Tibial artery (tissue), 4 donors: ENCODE measurements around the gene ARHGEF3.

Experiments
- DNase-seq, 2 donors: peaks; one replicate each; pipeline ENCODE4 v3.0.0-alpha.2; 2019
- H3K27ac ChIP-seq, 2 donors: fragments of 200-600 bp; sonication (generic) in 1 of 2; 1 replicate in 1 of 2; 2 replicates in 1 of 2; pipeline ENCODE4 v1.5.1; 2018 to 2019; ENCODE audit warnings: mild to moderate bottlenecking in 1 of 2
- H3K27me3 ChIP-seq, 2 donors: fragments of 200-600 bp; sonication (generic) in 1 of 2; one replicate each; pipeline versions ENCODE4 v1.5.1 to v1.6.0; 2016 to 2019
- H3K36me3 ChIP-seq, 3 donors: fragments of 200-600 bp; sonication (generic) in 2 of 3; one replicate each; pipeline ENCODE4 v1.5.1; 2016 to 2019; ENCODE audit warnings: mild to moderate bottlenecking in 2 of 3
- H3K4me1 ChIP-seq, 4 donors: fragments of 200-600 bp; sonication (generic) in 2 of 4; 1 replicate in 3 of 4; 2 replicates in 1 of 4; pipeline ENCODE4 v1.5.1; 2016 to 2019
- H3K4me3 ChIP-seq, 2 donors: fragments of 200-600 bp; sonication (generic) in 1 of 2; 1 replicate in 1 of 2; 2 replicates in 1 of 2; pipeline ENCODE4 v1.5.1; 2018 to 2019; ENCODE audit warnings: mild to moderate bottlenecking in 2 of 2
- H3K9me3 ChIP-seq, 3 donors: fragments of 200-600 bp; sonication (generic) in 1 of 3; one replicate each; pipeline ENCODE4 v1.5.1; 2016 to 2019
- CTCF ChIP-seq, 2 experiments: fragments of 200-600 bp in 1 of 2; fragments of 450-650 bp in 1 of 2; IDR thresholded peaks; one replicate each; pipeline ENCODE4 v1.5.1; 2017 to 2019; ENCODE audit warnings: antibody characterized with exemption in 2 of 2, mild to moderate bottlenecking in 1 of 2, moderate library complexity in 1 of 2
- intact Hi-C: fragments of 100-400 bp; cut with DNase I; formaldehyde crosslinking; loops from one replicate; pipeline ENCODE4 v1.15.0; 2023; ENCODE audit warnings: low total_unique reads

The ARHGEF3 gene

GRCh38 chr3:56748663-56749231, 53.0 kb downstream of the ARHGEF3 start:
- Histone ChIP-seq H3K27ac (peak overlapping the region; percentile 34 to 50), H3K4me3 (no peak overlapping the region), H3K9me3 (no peaks in the 10 kb centered on the region), H3K36me3 (peaks cover 0 to 19% (median 16%) of the 10 kb centered on the region in 3 donors), H3K4me1 (peaks cover 0 to 16% (median 7%) of the 10 kb centered on the region in 4 donors), H3K27me3 (no peaks in the 10 kb centered on the region)
- DNase-seq: no peak
- intact Hi-C loops: no loop called here
- TF ChIP-seq CTCF (IDR thresholded peaks at IDR 0.05): no peak

GRCh38 chr3:56747150-56747549, 54.6 kb downstream of the ARHGEF3 start:
- TF ChIP-seq CTCF (IDR thresholded peaks at IDR 0.05): no peak
- no peak overlapping the region for H3K27ac ChIP-seq
- peaks cover 0 to 31% (median 9%) of the 10 kb centered on the region in 3 donors for H3K36me3 ChIP-seq
- no peak for DNase-seq
- H3K4me3 ChIP-seq: no peak overlapping the region
- no peaks in the 10 kb centered on the region for H3K9me3 ChIP-seq
- H3K27me3 ChIP-seq: no peaks in the 10 kb centered on the region
- peaks cover 0 to 16% (median 7%) of the 10 kb centered on the region in 4 donors for H3K4me1 ChIP-seq
- intact Hi-C loops: no loop called here

- no peak for DNase-seq
- Histone ChIP-seq H3K4me1 (peaks cover 0 to 12% (median 6%) of the 10 kb centered on the region in 4 donors), H3K9me3 (no peaks in the 10 kb centered on the region), H3K36me3 (peaks cover 0 to 31% (median 9%) of the 10 kb centered on the region in 3 donors), H3K27me3 (no peaks in the 10 kb centered on the region), H3K4me3 (no peak overlapping the region), H3K27ac (no peak overlapping the region)
- TF ChIP-seq CTCF (IDR thresholded peaks at IDR 0.05): no peak
- intact Hi-C loops: no loop called here
These were observed 57.7 kb downstream of the ARHGEF3 start for GRCh38 chr3:56744016-56744415.

- Histone ChIP-seq H3K4me1 (peaks cover 0 to 3% (median under 1%) of the 10 kb centered on the region in 4 donors), H3K27me3 (no peaks in the 10 kb centered on the region), H3K9me3 (no peaks in the 10 kb centered on the region), H3K36me3 (peaks cover 0 to 31% (median 9%) of the 10 kb centered on the region in 3 donors), H3K27ac (no peak overlapping the region), H3K4me3 (no peak overlapping the region)
- TF ChIP-seq CTCF (IDR thresholded peaks at IDR 0.05): no peak
- no peak for DNase-seq
- intact Hi-C loops: no loop called here
These were observed 58.9 kb downstream of the ARHGEF3 start for GRCh38 chr3:56742887-56743286.

- Histone ChIP-seq H3K27ac (no peak overlapping the region), H3K4me1 (no peaks in the 10 kb centered on the region), H3K27me3 (no peaks in the 10 kb centered on the region), H3K4me3 (no peak overlapping the region), H3K36me3 (peaks cover 0 to 31% (median 0%) of the 10 kb centered on the region in 3 donors), H3K9me3 (no peaks in the 10 kb centered on the region)
- TF ChIP-seq CTCF (IDR thresholded peaks at IDR 0.05): no peak
- intact Hi-C loops: no loop called here
- DNase-seq: no peak
These were observed 62.7 kb downstream of the ARHGEF3 start for GRCh38 chr3:56739036-56739435.
